IMR-90 (cell line): ENCODE data around the gene VSIG10L. TPM values are rescaled to one million over a fixed set of nuclear protein-coding genes. Genes with fewer than 3 reads are reported as not detected.
A peak's percentile ranks its signal among the peaks of the same experiment; 100 is the strongest.

Experiments used
- ATAC-seq: fragments of 200-7000 bp; cut with Tn5 transposase; 2 replicates; pipeline ENCODE4 v1.9.1; 2020; ENCODE audit warnings: low read depth, mild to moderate bottlenecking, moderate library complexity
- BruUV-seq: library from RNA; stranded (reverse); fragments of 400-500 nt; replicated peaks from 2 replicates; lab custom pipeline; 2021; lab: Mats Ljungman, UMichigan
- CTCF ChIA-PET: fragments of 300-600 bp; formaldehyde crosslinking; extraction: SDS; loops from one replicate; lab custom pipeline; 2021; ENCODE audit warnings: antibody characterized with exemption; lab: Yijun Ruan, JAX
- POLR2A ChIA-PET: fragments of 300-600 bp; sonication (Branson Sonifier 250); formaldehyde crosslinking; loops from one replicate; lab custom pipeline; 2022; ENCODE audit warnings: antibody characterized with exemption; ENCODE audit not compliant: unreplicated experiment; lab: Charles Lee
- DNase-seq: peaks from one replicate; pipeline ENCODE4 v3.0.0; 2013
- H2AFZ ChIP-seq: replicated peaks from 2 replicates; pipeline ENCODE3; 2013; ENCODE audit warnings: low read length, mild to moderate bottlenecking; ENCODE audit not compliant: poor library complexity
- H2AK5ac ChIP-seq: 2 replicates; pipeline ENCODE4 v1.6.1; 2013; ENCODE audit warnings: low read depth, low read length, inconsistent platforms
- H2AK9ac ChIP-seq: replicated peaks from 2 replicates; pipeline ENCODE3; 2013; ENCODE audit warnings: mild to moderate bottlenecking, low read depth, low read length, moderate library complexity; ENCODE audit not compliant: poor library complexity
- H2BK120ac ChIP-seq: 2 replicates; pipeline ENCODE4 v1.6.1; 2013; ENCODE audit warnings: low read depth, low read length, inconsistent platforms
- H2BK15ac ChIP-seq: 3 replicates; pipeline ENCODE4 v1.6.1; 2013; ENCODE audit warnings: low read depth, low read length, inconsistent platforms
- H2BK20ac ChIP-seq: 2 replicates; pipeline ENCODE4 v1.6.1; 2013; ENCODE audit warnings: low read depth, mild to moderate bottlenecking, inconsistent platforms, low read length, moderate library complexity
- H2BK5ac ChIP-seq: 2 replicates; pipeline ENCODE4 v1.6.1; 2013; ENCODE audit warnings: mild to moderate bottlenecking, low read depth, low read length, inconsistent platforms; ENCODE audit not compliant: poor library complexity, severe bottlenecking
- H3K14ac ChIP-seq: replicated peaks from 2 replicates; pipeline ENCODE4 v1.6.1; 2013; ENCODE audit warnings: low read depth, low read length, inconsistent platforms
- H3K18ac ChIP-seq: 2 replicates; pipeline ENCODE4 v1.6.1; 2013; ENCODE audit warnings: low read depth, low read length, control low read depth
- H3K23ac ChIP-seq: 2 replicates; pipeline ENCODE4 v1.6.1; 2013; ENCODE audit warnings: low read depth, low read length, inconsistent platforms
- H3K27ac ChIP-seq: 2 replicates; pipeline ENCODE4 v1.5.1; 2013; ENCODE audit warnings: mild to moderate bottlenecking, control low read depth, low read length; ENCODE audit not compliant: insufficient read depth
- H3K27me3 ChIP-seq: 2 replicates; pipeline ENCODE4 v1.6.1; 2013; ENCODE audit warnings: low read length; ENCODE audit not compliant: control insufficient read depth, insufficient read depth
- H3K36me3 ChIP-seq: 2 replicates; pipeline ENCODE4 v1.6.1; 2013; ENCODE audit warnings: low read length, mixed read lengths; ENCODE audit not compliant: control insufficient read depth, insufficient read depth
- H3K4ac ChIP-seq: 2 replicates; pipeline ENCODE4 v1.6.1; 2013; ENCODE audit warnings: low read depth, low read length, inconsistent platforms
- H3K4me1 ChIP-seq: 2 replicates; pipeline ENCODE4 v1.6.1; 2013; ENCODE audit warnings: low read length, mixed read lengths; ENCODE audit not compliant: control insufficient read depth, insufficient read depth
- H3K4me2 ChIP-seq: 2 replicates; pipeline ENCODE4 v1.6.1; 2013; ENCODE audit warnings: low read depth, mild to moderate bottlenecking, control low read depth, low read length, moderate library complexity
- H3K4me3 ChIP-seq: 2 replicates; pipeline ENCODE4 v1.5.1; 2013; ENCODE audit warnings: low read depth, mild to moderate bottlenecking, control low read depth, low read length, moderate library complexity; ENCODE audit not compliant: insufficient read depth
- H3K56ac ChIP-seq: 2 replicates; pipeline ENCODE4 v1.6.1; 2013; ENCODE audit warnings: low read length, inconsistent platforms; ENCODE audit not compliant: insufficient read depth; ENCODE audit errors: extremely low read depth
- H3K79me1 ChIP-seq, 2 experiments: 2 replicates each; pipeline ENCODE4 v1.6.1; 2013; ENCODE audit warnings: low read length in 2 of 2, inconsistent platforms in 1 of 2, low read depth in 1 of 2
- H3K9ac ChIP-seq: 2 replicates; pipeline ENCODE4 v1.6.1; 2013; ENCODE audit warnings: low read depth, low read length, control low read depth
- H3K9me1 ChIP-seq: 2 replicates; pipeline ENCODE4 v1.6.1; 2013; ENCODE audit warnings: low read length, inconsistent platforms; ENCODE audit not compliant: insufficient read depth
- H3K9me3 ChIP-seq: 2 replicates; pipeline ENCODE4 v1.6.1; 2013; ENCODE audit warnings: low read length; ENCODE audit not compliant: control insufficient read depth, insufficient read depth
- H4K20me1 ChIP-seq: 2 replicates; pipeline ENCODE4 v1.6.1; 2013; ENCODE audit warnings: low read length, inconsistent platforms; ENCODE audit not compliant: insufficient read depth
- H4K5ac ChIP-seq: 2 replicates; pipeline ENCODE4 v1.6.1; 2013; ENCODE audit warnings: mild to moderate bottlenecking, low read depth, low read length, control low read depth
- H4K8ac ChIP-seq, 2 experiments: 2 replicates each; pipeline ENCODE4 v1.6.1; 2013; ENCODE audit warnings: low read depth in 2 of 2, low read length in 2 of 2, control low read depth in 1 of 2, inconsistent platforms in 1 of 2
- H4K91ac ChIP-seq: 2 replicates; pipeline ENCODE4 v1.6.1; 2013; ENCODE audit warnings: low read depth, low read length, inconsistent platforms; ENCODE audit not compliant: insufficient read depth
- NFE2L2 ChIP-seq: fragments of 150-350 bp; IDR thresholded peaks from 2 replicates; pipeline ENCODE4 v1.6.1; 2016; ENCODE audit warnings: low read depth, mild to moderate bottlenecking, low read length
- SMC3 ChIP-seq: fragments of 150-350 bp; IDR thresholded peaks from 2 replicates; pipeline ENCODE4 v1.6.1; 2016; ENCODE audit warnings: low read depth, mild to moderate bottlenecking, antibody characterized with exemption, low read length, moderate library complexity
- WGBS, 2 experiments: methylation state at CpG; one replicate each; pipeline versions ENCODE4 v1.1.5 to v1.1.7; 2013; ENCODE audit warnings: missing lambda C conversion rate in 2 of 2; ENCODE audit not compliant: insufficient read length in 1 of 2; ENCODE audit errors: extremely low coverage in 2 of 2; 5-methylcytosine and 5-hydroxymethylcytosine counted together
- dilution Hi-C: fragments of 300-500 bp; cut with HindIII; formaldehyde crosslinking; loops from one replicate; pipeline ENCODE4 v1.14.3; 2018; ENCODE audit warnings: low sequenced_read_pairs; ENCODE audit not compliant: unreplicated experiment
- in situ Hi-C: fragments of 300-500 bp; cut with MboI; formaldehyde crosslinking; loops from 3 replicates; pipeline ENCODE4 v1.14.3; 2019; ENCODE audit warnings: low sequenced_read_pairs, inconsistent platforms, mixed read lengths
- intact Hi-C: fragments of 100-400 bp; cut with micrococcal nuclease; formaldehyde crosslinking; loops from 2 replicates; pipeline ENCODE4 v1.10.0; 2022
- polyA plus RNA-seq, 3 experiments: library from polyadenylated mRNA; depleted of rRNA; stranded (reverse); fragments of >200 nt; gene quantifications; 2 replicates each; pipeline ENCODE4 v1.2.3, GENCODE V29; 2012; ENCODE audit warnings: low replicate concordance in 1 of 3
- total RNA-seq: library from RNA; depleted of rRNA; stranded (reverse); fragments of >200 nt; gene quantifications from 2 replicates; pipeline ENCODE4 v1.2.3, GENCODE V29; 2012
- TF ChIP-seq, protein P1 (sequence below): conservative IDR thresholded peaks from 2 replicates; pipeline ENCODE4 v1.5.1; 2012; ENCODE audit warnings: mild to moderate bottlenecking, low read depth, low read length, improper control_type of control experiment

The VSIG10L gene
- total and polyA plus RNA-seq, 2 of the 4 experiments (the other 2 are of a cell fraction): 0.18 to 1.2 TPM

- Histone ChIP-seq H3K27me3 (no peaks in the 10 kb centered on the region), H2BK120ac (no peak overlapping the region), H4K5ac (no peak overlapping the region), H3K79me1 (no peaks in the 10 kb centered on the region), H3K4me1 (no peaks in the 10 kb centered on the region), H3K23ac (no peak overlapping the region), H3K18ac (no peak overlapping the region), H3K36me3 (no peaks in the 10 kb centered on the region), H2AK5ac (no peak overlapping the region), H2BK15ac (no peak overlapping the region), H3K56ac (no peak overlapping the region), H2AFZ (no peak overlapping the region), H4K91ac (no peak overlapping the region), H4K20me1 (no peaks in the 10 kb centered on the region), H2BK5ac (no peak overlapping the region), H3K9me3 (no peaks in the 10 kb centered on the region), H2BK20ac (no peak overlapping the region), H3K4me2 (no peak overlapping the region), H4K8ac (no peak overlapping the region), H3K9me1 (no peaks in the 10 kb centered on the region), H3K14ac (no peak overlapping the region), H3K9ac (no peak overlapping the region), H3K27ac (no peak overlapping the region), H2AK9ac (peak overlapping the region; percentile 16), H3K4ac (no peak overlapping the region), H3K4me3 (no peak overlapping the region)
- intact Hi-C loops: no loop called here
- ChIA-PET CTCF (interaction anchor here (1.6 kb wide), 1 partner anchor 10 kb away, joined by 3 read pairs; no protein-coding TSS in a partner anchor), POLR2A (no interaction called here)
- no TSS peak for BruUV-seq
- TF ChIP-seq NFE2L2: no peak
- TF ChIP-seq, protein P1, sequence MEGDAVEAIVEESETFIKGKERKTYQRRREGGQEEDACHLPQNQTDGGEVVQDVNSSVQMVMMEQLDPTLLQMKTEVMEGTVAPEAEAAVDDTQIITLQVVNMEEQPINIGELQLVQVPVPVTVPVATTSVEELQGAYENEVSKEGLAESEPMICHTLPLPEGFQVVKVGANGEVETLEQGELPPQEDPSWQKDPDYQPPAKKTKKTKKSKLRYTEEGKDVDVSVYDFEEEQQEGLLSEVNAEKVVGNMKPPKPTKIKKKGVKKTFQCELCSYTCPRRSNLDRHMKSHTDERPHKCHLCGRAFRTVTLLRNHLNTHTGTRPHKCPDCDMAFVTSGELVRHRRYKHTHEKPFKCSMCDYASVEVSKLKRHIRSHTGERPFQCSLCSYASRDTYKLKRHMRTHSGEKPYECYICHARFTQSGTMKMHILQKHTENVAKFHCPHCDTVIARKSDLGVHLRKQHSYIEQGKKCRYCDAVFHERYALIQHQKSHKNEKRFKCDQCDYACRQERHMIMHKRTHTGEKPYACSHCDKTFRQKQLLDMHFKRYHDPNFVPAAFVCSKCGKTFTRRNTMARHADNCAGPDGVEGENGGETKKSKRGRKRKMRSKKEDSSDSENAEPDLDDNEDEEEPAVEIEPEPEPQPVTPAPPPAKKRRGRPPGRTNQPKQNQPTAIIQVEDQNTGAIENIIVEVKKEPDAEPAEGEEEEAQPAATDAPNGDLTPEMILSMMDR: no peak
- TF ChIP-seq SMC3: no peak
- ATAC-seq (no peak), DNase-seq (no peak)
- in situ Hi-C loops: no loop called here
- dilution Hi-C loops: no loop called here
- 79% methylated on average over 5 of the region's 9 CpGs; no CpG with 5 or more reads in 1 of the 2 experiments for WGBS, 2 experiments
Measured at GRCh38 chr19:51380379-51380778, 38.4 kb upstream of the VSIG10L start.
